ENCODE results near the gene EXOC8. TPM values are rescaled to one million over a fixed set of nuclear protein-coding genes. Genes with fewer than 3 reads are reported as not detected.
A peak's percentile ranks its signal among the peaks of the same experiment; 100 is the strongest.

The EXOC8 gene
- total RNA-seq, 2 donors from 2014 or later = 10.6 to 12.9 TPM

DNA sequence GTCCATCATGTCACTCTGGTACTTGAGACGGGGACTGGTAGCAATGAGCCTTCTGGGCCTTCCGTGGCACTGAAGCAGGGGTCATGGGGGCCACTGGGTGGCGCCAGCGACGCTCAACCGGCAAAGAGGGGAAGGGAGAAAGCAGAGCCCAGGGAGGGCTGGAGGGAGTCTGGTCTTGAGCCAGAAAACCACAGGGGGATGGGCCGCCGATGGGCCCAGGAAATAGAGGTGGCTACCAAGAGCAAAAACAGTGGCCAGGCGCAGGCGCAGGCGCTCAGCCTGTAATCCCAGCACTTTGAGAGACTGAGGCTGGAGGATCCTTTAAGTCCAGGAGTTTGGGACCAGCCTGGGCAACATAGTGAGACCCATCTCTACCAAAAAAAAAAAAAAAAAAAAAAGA lies 21.8 kb downstream of the EXOC8 start:
- no peaks in the 10 kb centered on the region for H3K27me3 ChIP-seq
- no peaks in the 10 kb centered on the region for H3K9me3 ChIP-seq
- TF ChIP-seq, protein P1, sequence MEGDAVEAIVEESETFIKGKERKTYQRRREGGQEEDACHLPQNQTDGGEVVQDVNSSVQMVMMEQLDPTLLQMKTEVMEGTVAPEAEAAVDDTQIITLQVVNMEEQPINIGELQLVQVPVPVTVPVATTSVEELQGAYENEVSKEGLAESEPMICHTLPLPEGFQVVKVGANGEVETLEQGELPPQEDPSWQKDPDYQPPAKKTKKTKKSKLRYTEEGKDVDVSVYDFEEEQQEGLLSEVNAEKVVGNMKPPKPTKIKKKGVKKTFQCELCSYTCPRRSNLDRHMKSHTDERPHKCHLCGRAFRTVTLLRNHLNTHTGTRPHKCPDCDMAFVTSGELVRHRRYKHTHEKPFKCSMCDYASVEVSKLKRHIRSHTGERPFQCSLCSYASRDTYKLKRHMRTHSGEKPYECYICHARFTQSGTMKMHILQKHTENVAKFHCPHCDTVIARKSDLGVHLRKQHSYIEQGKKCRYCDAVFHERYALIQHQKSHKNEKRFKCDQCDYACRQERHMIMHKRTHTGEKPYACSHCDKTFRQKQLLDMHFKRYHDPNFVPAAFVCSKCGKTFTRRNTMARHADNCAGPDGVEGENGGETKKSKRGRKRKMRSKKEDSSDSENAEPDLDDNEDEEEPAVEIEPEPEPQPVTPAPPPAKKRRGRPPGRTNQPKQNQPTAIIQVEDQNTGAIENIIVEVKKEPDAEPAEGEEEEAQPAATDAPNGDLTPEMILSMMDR (IDR thresholded peaks at IDR 0.05) = peak; percentile 31 to 54 (median 44)
- no peak for TF ChIP-seq POLR2A (IDR thresholded peaks at IDR 0.05)
- no peaks in the 10 kb centered on the region for H3K4me1 ChIP-seq
- DNase-seq (peak; percentile 17 to 50 (median 27)), ATAC-seq (peak; percentile 50)
- no peak overlapping the region for H3K27ac ChIP-seq
- WGBS, 2 donors = 37 to 42% methylated on average over 11 of the region's 11 CpGs
- H3K4me3 ChIP-seq = no peak overlapping the region
- intact Hi-C loops (cut with DNase I) = no loop called here
- no peaks in the 10 kb centered on the region for H3K36me3 ChIP-seq (replicated peaks in 1 of 2; ENCODE audit: insufficient read depth in 1 of 2, low read depth in 2 of 2)

GRCh38 chr1:231313661-231314060 lies 24.0 kb downstream of the EXOC8 start:
- TF ChIP-seq POLR2A (IDR thresholded peaks at IDR 0.05) = no peak
- TF ChIP-seq, protein P1 (IDR thresholded peaks at IDR 0.05) = no peak
- WGBS, 2 donors = 71 to 82% methylated on average over 4 of the region's 4 CpGs
- DNase-seq (no peak), ATAC-seq (no peak)
- Histone ChIP-seq H3K9me3 (no peaks in the 10 kb centered on the region), H3K27ac (no peak overlapping the region), H3K27me3 (no peaks in the 10 kb centered on the region), H3K4me3 (no peak overlapping the region), H3K36me3 (replicated peaks in 1 of 2; ENCODE audit: insufficient read depth in 1 of 2, low read depth in 2 of 2) (no peaks in the 10 kb centered on the region), H3K4me1 (no peaks in the 10 kb centered on the region)
- intact Hi-C loops (cut with DNase I) = no loop called here

- intact Hi-C loops (cut with DNase I) = no loop called here
- 87% methylated on average over 4 to 5 of the region's 5 CpGs for WGBS, 2 donors
- H3K27me3 ChIP-seq = no peaks in the 10 kb centered on the region
- H3K4me1 ChIP-seq = no peaks in the 10 kb centered on the region
- DNase-seq = no peak
- H3K36me3 ChIP-seq (replicated peaks in 1 of 2; ENCODE audit: insufficient read depth in 1 of 2, low read depth in 2 of 2) = no peaks in the 10 kb centered on the region
- TF ChIP-seq, protein P1 (IDR thresholded peaks at IDR 0.05) = no peak
- H3K4me3 ChIP-seq = no peak overlapping the region
- H3K9me3 ChIP-seq = no peaks in the 10 kb centered on the region
- no peak overlapping the region for H3K27ac ChIP-seq
- no peak for ATAC-seq
These were observed 25.2 kb downstream of the EXOC8 start for GRCh38 chr1:231312432-231312788.

DNA sequence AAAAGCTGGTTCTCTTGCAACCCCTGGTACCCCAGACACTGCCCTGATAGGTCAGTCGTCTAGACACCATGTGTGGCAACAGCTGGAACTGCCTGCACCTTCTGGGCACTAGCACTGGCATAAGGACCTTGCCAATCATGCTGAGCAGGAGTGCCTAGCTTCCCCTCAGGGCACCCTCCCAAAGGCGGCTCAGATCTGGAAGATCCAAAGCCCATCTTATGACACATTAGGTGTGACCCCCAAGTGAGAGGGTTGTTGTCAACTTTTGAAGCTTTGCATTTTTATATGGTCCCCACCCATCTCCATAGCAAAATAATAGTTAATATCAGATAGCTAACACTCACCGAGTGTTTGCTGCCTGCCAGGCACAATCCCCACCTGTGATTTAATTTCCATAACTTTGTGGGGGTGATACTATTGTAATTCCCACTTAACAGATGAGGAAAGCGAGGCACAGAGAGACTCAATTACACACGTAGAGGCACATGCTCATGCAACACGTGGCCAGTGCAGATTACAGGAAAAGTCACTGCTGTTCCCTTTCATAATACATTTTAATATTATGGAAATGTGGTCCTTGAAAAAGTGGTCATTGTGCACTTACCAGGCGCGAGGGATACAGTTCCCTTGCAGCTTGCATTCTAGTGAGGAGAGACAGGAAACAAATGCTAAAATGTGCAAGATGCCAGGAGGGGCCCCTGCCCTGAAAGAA lies 25.8 kb downstream of the EXOC8 start:
- no peak for ATAC-seq
- Histone ChIP-seq H3K27ac (no peak overlapping the region), H3K36me3 (replicated peaks in 1 of 2; ENCODE audit: insufficient read depth in 1 of 2, low read depth in 2 of 2) (no peaks in the 10 kb centered on the region), H3K27me3 (no peaks in the 10 kb centered on the region), H3K4me3 (no peak overlapping the region), H3K9me3 (no peaks in the 10 kb centered on the region), H3K4me1 (no peaks in the 10 kb centered on the region)
- TF ChIP-seq POLR2A (IDR thresholded peaks at IDR 0.05) = no peak
- TF ChIP-seq, protein P1 (IDR thresholded peaks at IDR 0.05) = no peak
- WGBS, 2 donors = 66 to 77% methylated on average over 8 of the region's 8 CpGs
- DNase-seq = no peak
- intact Hi-C loops (cut with DNase I) = no loop called here

GRCh38 chr1:231310391-231310934 lies 27.2 kb downstream of the EXOC8 start:
- Histone ChIP-seq H3K4me3 (no peak overlapping the region), H3K9me3 (no peaks in the 10 kb centered on the region), H3K27me3 (no peaks in the 10 kb centered on the region), H3K36me3 (replicated peaks in 1 of 2; ENCODE audit: insufficient read depth in 1 of 2, low read depth in 2 of 2) (no peaks in the 10 kb centered on the region), H3K27ac (no peak overlapping the region), H3K4me1 (no peaks in the 10 kb centered on the region)
- intact Hi-C loops (cut with DNase I) = no loop called here
- TF ChIP-seq, protein P1 (IDR thresholded peaks at IDR 0.05) = no peak
- no peak for TF ChIP-seq POLR2A (IDR thresholded peaks at IDR 0.05)
- ATAC-seq (no peak), DNase-seq (no peak)
- WGBS, 2 donors = 87 to 90% methylated on average over 10 of the region's 10 CpGs

Measured in body of pancreas (tissue), 4 donors.